Breast epithelium (tissue), 3 donors: Measurements from ENCODE around the gene ACOT4.
"Not testable (repeated sequence)": the region's sequence is repeated elsewhere in the genome, so short reads cannot be mapped to it uniquely, and the experiment has no call there.

ENCODE experiments used
- POLR2A ChIP-seq: fragments of 450-650 bp; IDR thresholded peaks from one replicate; pipeline ENCODE4 v1.6.1; 2016; ENCODE audit warnings: antibody characterized with exemption, mild to moderate bottlenecking, moderate library complexity
- POLR2AphosphoS5 ChIP-seq, 3 donors: sonication (generic); formaldehyde crosslinking; IDR thresholded peaks; one replicate each; pipeline ENCODE4 v1.6.1; 2017; ENCODE audit warnings: antibody characterized with exemption in 3 of 3
- TF ChIP-seq, protein P1 (sequence below), 3 donors: fragments of 450-650 bp; IDR thresholded peaks; one replicate each; pipeline ENCODE4 v1.5.1; 2016 to 2017; ENCODE audit warnings: antibody characterized with exemption in 3 of 3, mild to moderate bottlenecking in 3 of 3, moderate library complexity in 3 of 3

DNA sequence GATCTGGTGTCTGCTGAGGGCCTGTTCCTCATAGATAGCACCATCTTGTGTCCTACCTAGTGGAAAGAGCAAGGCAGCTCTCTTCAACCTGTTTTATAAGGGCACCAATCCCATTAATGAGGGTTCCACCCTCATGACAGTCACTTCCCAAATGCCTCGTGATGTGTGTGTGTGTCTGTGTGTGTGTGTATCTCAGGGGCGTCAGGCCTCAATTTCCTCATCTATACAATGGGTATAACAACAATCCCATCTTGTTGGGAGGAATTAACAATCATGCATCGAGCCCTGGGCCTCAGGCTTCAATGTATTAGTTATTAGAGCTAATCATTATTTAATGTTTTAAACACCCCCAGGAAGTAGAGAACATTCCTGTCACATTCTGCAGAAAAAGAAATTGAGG lies 42.6 kb upstream of the ACOT4 start:
- TF ChIP-seq, protein P1, sequence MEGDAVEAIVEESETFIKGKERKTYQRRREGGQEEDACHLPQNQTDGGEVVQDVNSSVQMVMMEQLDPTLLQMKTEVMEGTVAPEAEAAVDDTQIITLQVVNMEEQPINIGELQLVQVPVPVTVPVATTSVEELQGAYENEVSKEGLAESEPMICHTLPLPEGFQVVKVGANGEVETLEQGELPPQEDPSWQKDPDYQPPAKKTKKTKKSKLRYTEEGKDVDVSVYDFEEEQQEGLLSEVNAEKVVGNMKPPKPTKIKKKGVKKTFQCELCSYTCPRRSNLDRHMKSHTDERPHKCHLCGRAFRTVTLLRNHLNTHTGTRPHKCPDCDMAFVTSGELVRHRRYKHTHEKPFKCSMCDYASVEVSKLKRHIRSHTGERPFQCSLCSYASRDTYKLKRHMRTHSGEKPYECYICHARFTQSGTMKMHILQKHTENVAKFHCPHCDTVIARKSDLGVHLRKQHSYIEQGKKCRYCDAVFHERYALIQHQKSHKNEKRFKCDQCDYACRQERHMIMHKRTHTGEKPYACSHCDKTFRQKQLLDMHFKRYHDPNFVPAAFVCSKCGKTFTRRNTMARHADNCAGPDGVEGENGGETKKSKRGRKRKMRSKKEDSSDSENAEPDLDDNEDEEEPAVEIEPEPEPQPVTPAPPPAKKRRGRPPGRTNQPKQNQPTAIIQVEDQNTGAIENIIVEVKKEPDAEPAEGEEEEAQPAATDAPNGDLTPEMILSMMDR (IDR thresholded peaks at IDR 0.05): not testable (repeated sequence)
- TF ChIP-seq POLR2A; POLR2AphosphoS5 (IDR thresholded peaks at IDR 0.05): not testable (repeated sequence)
